Measurements from ENCODE around the gene DOCK10. TPM values are rescaled to one million over a fixed set of nuclear protein-coding genes. Genes with fewer than 3 reads are reported as not detected.

The DOCK10 gene
- total RNA-seq, 2 experiments from 2014 or later = 191 to 198 TPM

GRCh38 chr2:224847961-224848850 lies 194.1 kb downstream of the DOCK10 start:
- Mint-ChIP-seq H3K36me3 (ENCODE audit: low read depth) (peaks cover 77% of the 10 kb centered on the region), H3K27me3 (no peaks in the 10 kb centered on the region), H3K27ac (no peak overlapping the region), H3K9me3 (no peaks in the 10 kb centered on the region), H3K4me1 (ENCODE audit: low read depth) (peaks cover 15% of the 10 kb centered on the region), H3K4me3 (no peak overlapping the region)
- TF ChIP-seq, protein P1, sequence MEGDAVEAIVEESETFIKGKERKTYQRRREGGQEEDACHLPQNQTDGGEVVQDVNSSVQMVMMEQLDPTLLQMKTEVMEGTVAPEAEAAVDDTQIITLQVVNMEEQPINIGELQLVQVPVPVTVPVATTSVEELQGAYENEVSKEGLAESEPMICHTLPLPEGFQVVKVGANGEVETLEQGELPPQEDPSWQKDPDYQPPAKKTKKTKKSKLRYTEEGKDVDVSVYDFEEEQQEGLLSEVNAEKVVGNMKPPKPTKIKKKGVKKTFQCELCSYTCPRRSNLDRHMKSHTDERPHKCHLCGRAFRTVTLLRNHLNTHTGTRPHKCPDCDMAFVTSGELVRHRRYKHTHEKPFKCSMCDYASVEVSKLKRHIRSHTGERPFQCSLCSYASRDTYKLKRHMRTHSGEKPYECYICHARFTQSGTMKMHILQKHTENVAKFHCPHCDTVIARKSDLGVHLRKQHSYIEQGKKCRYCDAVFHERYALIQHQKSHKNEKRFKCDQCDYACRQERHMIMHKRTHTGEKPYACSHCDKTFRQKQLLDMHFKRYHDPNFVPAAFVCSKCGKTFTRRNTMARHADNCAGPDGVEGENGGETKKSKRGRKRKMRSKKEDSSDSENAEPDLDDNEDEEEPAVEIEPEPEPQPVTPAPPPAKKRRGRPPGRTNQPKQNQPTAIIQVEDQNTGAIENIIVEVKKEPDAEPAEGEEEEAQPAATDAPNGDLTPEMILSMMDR (IDR thresholded peaks at IDR 0.05) = no peak
- no peak for ATAC-seq
- intact Hi-C loops (cut with micrococcal nuclease) = no loop called here
- no peak for DNase-seq
- POLR2A ChIA-PET = interaction anchor here (0.9 to 1.6 kb wide), 4 partner anchors 10 to 79 kb away, joined by 3 to 6 read pairs (median 3); no protein-coding TSS in a partner anchor
- CTCF ChIA-PET = interaction anchor here (1.2 to 1.4 kb wide), 2 partner anchors 10 to 13 kb away, joined by 3 to 5 read pairs; no protein-coding TSS in a partner anchor

GRCh38 chr2:224847381-224847780 lies 194.9 kb downstream of the DOCK10 start:
- ATAC-seq (no peak), DNase-seq (no peak)
- Mint-ChIP-seq H3K4me3 (no peak overlapping the region), H3K27ac (no peak overlapping the region), H3K27me3 (no peaks in the 10 kb centered on the region), H3K4me1 (ENCODE audit: low read depth) (peaks cover 15% of the 10 kb centered on the region), H3K9me3 (no peaks in the 10 kb centered on the region), H3K36me3 (ENCODE audit: low read depth) (peaks cover 82% of the 10 kb centered on the region)
- intact Hi-C loops (cut with micrococcal nuclease) = no loop called here
- TF ChIP-seq, protein P1 (IDR thresholded peaks at IDR 0.05) = no peak
- POLR2A ChIA-PET = interaction anchor here (1.2 kb wide), 1 partner anchor 13 kb away, joined by 3 read pairs; no protein-coding TSS in a partner anchor
- CTCF ChIA-PET = interaction anchor here (1.2 to 1.5 kb wide), 2 partner anchors 10 to 13 kb away, joined by 3 read pairs; no protein-coding TSS in a partner anchor

GRCh38 chr2:224846686-224847085 lies 195.6 kb downstream of the DOCK10 start:
- H3K27me3 Mint-ChIP-seq = no peaks in the 10 kb centered on the region
- H3K36me3 Mint-ChIP-seq (ENCODE audit: low read depth) = peaks cover 82% of the 10 kb centered on the region
- H3K4me1 Mint-ChIP-seq (ENCODE audit: low read depth) = peaks cover 15% of the 10 kb centered on the region
- H3K9me3 Mint-ChIP-seq = no peaks in the 10 kb centered on the region
- no peak overlapping the region for H3K4me3 Mint-ChIP-seq
- intact Hi-C loops (cut with micrococcal nuclease) = no loop called here
- ATAC-seq (no peak), DNase-seq (no peak)
- TF ChIP-seq, protein P1 (IDR thresholded peaks at IDR 0.05) = no peak
- no peak overlapping the region for H3K27ac Mint-ChIP-seq
- CTCF ChIA-PET = interaction anchor here (1.5 kb wide), 1 partner anchor 11 kb away, joined by 3 read pairs; no protein-coding TSS in a partner anchor
- POLR2A ChIA-PET = no interaction called here

GRCh38 chr2:224846161-224846560 lies 196.1 kb downstream of the DOCK10 start:
- DNase-seq (no peak), ATAC-seq (no peak)
- ChIA-PET POLR2A (no interaction called here), CTCF (interaction anchor here (1.5 kb wide), 1 partner anchor 12 kb away, joined by 3 read pairs; no protein-coding TSS in a partner anchor)
- intact Hi-C loops (cut with micrococcal nuclease) = no loop called here
- peaks cover 14% of the 10 kb centered on the region for H3K4me1 Mint-ChIP-seq (ENCODE audit: low read depth)
- no peak overlapping the region for H3K27ac Mint-ChIP-seq
- no peak overlapping the region for H3K4me3 Mint-ChIP-seq
- no peaks in the 10 kb centered on the region for H3K9me3 Mint-ChIP-seq
- peaks cover 80% of the 10 kb centered on the region for H3K36me3 Mint-ChIP-seq (ENCODE audit: low read depth)
- TF ChIP-seq, protein P1 (IDR thresholded peaks at IDR 0.05) = no peak
- no peaks in the 10 kb centered on the region for H3K27me3 Mint-ChIP-seq

- POLR2A ChIA-PET = interaction anchor here (0.8 to 1.7 kb wide), 2 partner anchors 12 to 17 kb away, joined by 3 to 4 read pairs; no protein-coding TSS in a partner anchor
- peaks cover 4% of the 10 kb centered on the region for H3K9me3 Mint-ChIP-seq
- peak overlapping the region; percentile 35 for H3K27ac Mint-ChIP-seq
- H3K4me1 Mint-ChIP-seq (ENCODE audit: low read depth) = peaks cover 2% of the 10 kb centered on the region
- DNase-seq (no peak), ATAC-seq (no peak)
- peaks cover 82% of the 10 kb centered on the region for H3K36me3 Mint-ChIP-seq (ENCODE audit: low read depth)
- TF ChIP-seq, protein P1 (IDR thresholded peaks at IDR 0.05) = no peak
- H3K4me3 Mint-ChIP-seq = no peak overlapping the region
- CTCF ChIA-PET = no interaction called here
- intact Hi-C loops (cut with micrococcal nuclease) = no loop called here
- H3K27me3 Mint-ChIP-seq = no peaks in the 10 kb centered on the region
Measured at GRCh38 chr2:224843141-224843540, 199.1 kb downstream of the DOCK10 start.

Measured in activated CD8-positive, alpha-beta T cell treated with anti-CD3 and anti-CD28 coated beads for 36 hours (primary cell).